ENCODE results near the gene PTPN6.
A peak's percentile ranks its signal among the peaks of the same experiment; 100 is the strongest.

PTPN6 gene

DNA sequence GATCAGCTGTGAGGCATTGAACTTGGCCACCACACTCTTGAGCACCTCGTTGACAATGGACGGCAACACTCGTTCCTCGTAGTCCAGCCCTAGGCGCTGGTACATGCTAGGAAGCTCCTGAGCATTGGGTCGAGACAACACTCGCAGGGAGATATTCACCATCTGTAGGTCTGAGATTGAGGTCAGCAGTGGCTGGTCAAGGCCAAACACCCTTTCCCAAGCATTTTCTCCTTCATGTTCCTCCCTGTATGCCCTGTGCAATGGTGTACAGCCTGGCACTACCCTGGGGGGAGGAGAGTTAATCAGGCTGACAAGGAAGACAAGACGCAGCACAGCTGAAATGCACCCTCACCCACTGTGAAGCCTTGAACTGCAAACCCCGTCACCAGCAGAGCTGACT is 17.3 kb downstream of the PTPN6 start:
- H3F3A ChIP-seq (ENCODE audit: insufficient read depth, low read length): peaks cover 57% of the 10 kb centered on the region

DNA sequence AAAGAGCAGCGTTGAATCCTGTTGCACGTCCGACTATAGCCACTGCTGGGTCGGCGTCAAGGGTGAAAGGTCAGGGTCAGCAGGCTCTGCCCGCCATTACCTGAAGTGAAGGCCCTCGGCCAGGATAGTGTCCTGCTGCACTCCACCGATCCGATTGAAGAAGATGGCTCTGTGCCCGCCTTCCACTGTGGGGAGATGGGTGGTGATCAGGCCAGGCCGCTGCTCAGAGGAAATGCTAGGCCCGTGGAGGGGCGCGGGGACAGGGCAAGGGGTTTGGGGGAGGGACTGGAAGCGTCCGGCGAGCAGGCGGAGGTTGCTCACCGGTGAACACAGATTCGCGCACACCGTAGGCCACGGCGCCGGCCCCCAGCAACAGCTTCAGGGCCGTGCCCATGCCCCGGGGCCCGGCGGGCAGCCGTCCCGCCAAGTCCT is 19.0 kb downstream of the PTPN6 start:
- Histone ChIP-seq H3K27ac (ENCODE audit: low read length) (peak overlapping the region; percentile 83), H3K4me3 (ENCODE audit: low read length) (peak overlapping the region; percentile 99), H3K9me2 (replicated peaks; ENCODE audit: insufficient read depth, low read length) (no peaks in the 10 kb centered on the region), H3K27me3 (replicated peaks; ENCODE audit: insufficient read depth, low read length) (no peaks in the 10 kb centered on the region), H3K36me3 (replicated peaks; ENCODE audit: insufficient read depth, low read length) (peaks cover 22% of the 10 kb centered on the region), H3K79me2 (ENCODE audit: low read length) (peaks cover 79% of the 10 kb centered on the region), H3K9ac (ENCODE audit: low read length) (peak overlapping the region; percentile 94), H3F3A (ENCODE audit: insufficient read depth, low read length) (peaks cover 58% of the 10 kb centered on the region), H3K4me1 (ENCODE audit: low read length) (peaks cover 46% of the 10 kb centered on the region), H3K9me3 (replicated peaks; ENCODE audit: insufficient read depth, low read length) (no peaks in the 10 kb centered on the region), H2AFZ (ENCODE audit: low read length) (peak overlapping the region; percentile 14; the same call in 1 of the 2 replicates), H4K20me1 (ENCODE audit: insufficient read depth, low read length) (no peaks in the 10 kb centered on the region), H3K4me2 (ENCODE audit: low read depth, low read length) (peak overlapping the region; percentile 98)
- no peak for DNase-seq
- TF ChIP-seq EZH2 (optimal IDR thresholded peaks at IDR 0.05; ENCODE audit: low read depth, low read length): no peak
- TF ChIP-seq EZH2phosphoT487 (IDR thresholded peaks at IDR 0.05; ENCODE audit: low read length): no peak
- TF ChIP-seq, protein P1, sequence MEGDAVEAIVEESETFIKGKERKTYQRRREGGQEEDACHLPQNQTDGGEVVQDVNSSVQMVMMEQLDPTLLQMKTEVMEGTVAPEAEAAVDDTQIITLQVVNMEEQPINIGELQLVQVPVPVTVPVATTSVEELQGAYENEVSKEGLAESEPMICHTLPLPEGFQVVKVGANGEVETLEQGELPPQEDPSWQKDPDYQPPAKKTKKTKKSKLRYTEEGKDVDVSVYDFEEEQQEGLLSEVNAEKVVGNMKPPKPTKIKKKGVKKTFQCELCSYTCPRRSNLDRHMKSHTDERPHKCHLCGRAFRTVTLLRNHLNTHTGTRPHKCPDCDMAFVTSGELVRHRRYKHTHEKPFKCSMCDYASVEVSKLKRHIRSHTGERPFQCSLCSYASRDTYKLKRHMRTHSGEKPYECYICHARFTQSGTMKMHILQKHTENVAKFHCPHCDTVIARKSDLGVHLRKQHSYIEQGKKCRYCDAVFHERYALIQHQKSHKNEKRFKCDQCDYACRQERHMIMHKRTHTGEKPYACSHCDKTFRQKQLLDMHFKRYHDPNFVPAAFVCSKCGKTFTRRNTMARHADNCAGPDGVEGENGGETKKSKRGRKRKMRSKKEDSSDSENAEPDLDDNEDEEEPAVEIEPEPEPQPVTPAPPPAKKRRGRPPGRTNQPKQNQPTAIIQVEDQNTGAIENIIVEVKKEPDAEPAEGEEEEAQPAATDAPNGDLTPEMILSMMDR (IDR thresholded peaks at IDR 0.05; ENCODE audit: low read length): no peak

More for the DNA sequence above, 17.3 kb downstream of the PTPN6 start:
- Histone ChIP-seq H3K4me1 (ENCODE audit: low read length) (peaks cover 42% of the 10 kb centered on the region), H3K36me3 (replicated peaks; ENCODE audit: insufficient read depth, low read length) (peaks cover 18% of the 10 kb centered on the region), H3K9me2 (replicated peaks; ENCODE audit: insufficient read depth, low read length) (no peaks in the 10 kb centered on the region), H3K9ac (ENCODE audit: low read length) (peak overlapping the region; percentile 94; the same call in 1 of the 2 replicates), H3K79me2 (ENCODE audit: low read length) (peaks cover 69% of the 10 kb centered on the region), H3K9me3 (replicated peaks; ENCODE audit: insufficient read depth, low read length) (no peaks in the 10 kb centered on the region), H3K4me3 (ENCODE audit: low read length) (no peak overlapping the region), H4K20me1 (ENCODE audit: insufficient read depth, low read length) (no peaks in the 10 kb centered on the region), H3K27me3 (replicated peaks; ENCODE audit: insufficient read depth, low read length) (no peaks in the 10 kb centered on the region), H3K4me2 (ENCODE audit: low read depth, low read length) (peak overlapping the region; percentile 98; the same call in 1 of the 2 replicates), H2AFZ (ENCODE audit: low read length) (no peak overlapping the region), H3K27ac (ENCODE audit: low read length) (no peak overlapping the region)
- no peak for DNase-seq
- TF ChIP-seq, protein P1 (IDR thresholded peaks at IDR 0.05; ENCODE audit: low read length): no peak
- TF ChIP-seq EZH2 (optimal IDR thresholded peaks at IDR 0.05; ENCODE audit: low read depth, low read length) (no peak), EZH2phosphoT487 (IDR thresholded peaks at IDR 0.05; ENCODE audit: low read length) (no peak)

DNA sequence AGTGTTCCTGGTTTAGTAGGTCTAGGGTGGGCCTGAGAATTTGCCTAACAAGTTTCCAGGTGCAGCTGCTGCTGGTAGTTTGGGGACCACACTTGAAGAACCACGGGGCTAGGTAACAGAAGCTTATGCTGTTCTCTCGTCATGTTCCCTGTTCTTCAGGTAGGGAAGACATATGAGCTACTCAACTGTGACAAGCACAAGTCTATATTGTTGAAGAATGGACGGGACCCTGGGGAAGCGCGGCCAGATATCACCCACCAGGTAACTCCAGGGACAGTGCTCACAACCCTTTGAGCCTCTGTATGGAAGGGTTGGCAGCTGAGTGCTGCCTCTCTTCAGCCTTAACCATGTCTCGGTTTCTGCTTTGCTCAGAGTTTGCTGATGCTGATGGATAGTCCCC is 23.0 kb downstream of the PTPN6 start:
- TF ChIP-seq EZH2phosphoT487 (IDR thresholded peaks at IDR 0.05; ENCODE audit: low read length) (no peak), EZH2 (optimal IDR thresholded peaks at IDR 0.05; ENCODE audit: low read depth, low read length) (no peak)
- TF ChIP-seq, protein P1 (IDR thresholded peaks at IDR 0.05; ENCODE audit: low read length): no peak
- Histone ChIP-seq H3K9me2 (replicated peaks; ENCODE audit: insufficient read depth, low read length) (no peaks in the 10 kb centered on the region), H3K9ac (ENCODE audit: low read length) (no peak overlapping the region), H3K36me3 (replicated peaks; ENCODE audit: insufficient read depth, low read length) (0 out of 2 replicates have a peak, but pooled peaks cover 7% of the 10 kb centered on the region), H3K27ac (ENCODE audit: low read length) (peak overlapping the region; percentile 83; the same call in 1 of the 2 replicates), H3F3A (ENCODE audit: insufficient read depth, low read length) (peaks cover 36% of the 10 kb centered on the region), H3K4me3 (ENCODE audit: low read length) (no peak overlapping the region), H3K27me3 (replicated peaks; ENCODE audit: insufficient read depth, low read length) (no peaks in the 10 kb centered on the region), H3K79me2 (ENCODE audit: low read length) (peaks cover 68% of the 10 kb centered on the region), H2AFZ (ENCODE audit: low read length) (no peak overlapping the region), H3K4me2 (ENCODE audit: low read depth, low read length) (peak overlapping the region; percentile 18; the same call in 1 of the 2 replicates), H4K20me1 (ENCODE audit: insufficient read depth, low read length) (no peaks in the 10 kb centered on the region), H3K9me3 (replicated peaks; ENCODE audit: insufficient read depth, low read length) (no peaks in the 10 kb centered on the region), H3K4me1 (ENCODE audit: low read length) (peaks cover 51% of the 10 kb centered on the region)
- no peak for DNase-seq
